ENCODE data around the gene TOGARAM1. TPM values are rescaled to one million over a fixed set of nuclear protein-coding genes. Genes with fewer than 3 reads are reported as not detected.

The TOGARAM1 gene
- polyA plus RNA-seq, 1 of the 3 experiments (the other 2 are of a cell fraction): 2.1 TPM

GRCh38 chr14:44952391-44953110 is 9.4 kb upstream of the TOGARAM1 start:
- no peak overlapping the region for H3K27ac ChIP-seq (ENCODE audit: low read depth in 2 of 2, low read length in 1 of 2)
- no peak overlapping the region for H3K4me3 ChIP-seq (ENCODE audit: low read depth in 2 of 2, low read length in 1 of 2)
- H3K4me2 ChIP-seq: no peak overlapping the region
- peaks cover 4% of the 10 kb centered on the region; the same call in 1 of the 2 replicates for H4K20me1 ChIP-seq (ENCODE audit: insufficient read depth)
- ChIA-PET CTCF (no interaction called here), POLR2A (no interaction called here)
- H3K27me3 ChIP-seq (ENCODE audit: insufficient read depth): no peaks in the 10 kb centered on the region
- no peak overlapping the region for H3K9ac ChIP-seq
- no peaks in the 10 kb centered on the region for H3K4me1 ChIP-seq (ENCODE audit: control insufficient read depth in 1 of 2, insufficient read depth in 2 of 2, low read depth in 1 of 2, low read length in 1 of 2)
- H3K36me3 ChIP-seq (replicated peaks in 1 of 2; ENCODE audit: control insufficient read depth in 1 of 2, insufficient read depth in 2 of 2, low read length in 1 of 2): no peaks in the 10 kb centered on the region
- H2AFZ ChIP-seq (ENCODE audit: low read depth): no peak overlapping the region
- no peak for DNase-seq
- WGBS (ENCODE audit: low lambda C conversion rate): 91% methylated on average over 4 of the region's 4 CpGs
- peaks cover 53% of the 10 kb centered on the region for H3K79me2 ChIP-seq (ENCODE audit: insufficient read depth)
- no peaks in the 10 kb centered on the region for H3K9me3 ChIP-seq
- TF ChIP-seq USF2 (IDR thresholded peaks at IDR 0.05; ENCODE audit: borderline replicate concordance, low read depth, low read length) (no peak), MEF2A (IDR thresholded peaks at IDR 0.05; ENCODE audit: borderline replicate concordance, low read depth) (no peak), ELF1 (IDR thresholded peaks at IDR 0.05) (no peak), RFX5 (IDR thresholded peaks at IDR 0.05; ENCODE audit: low read length) (no peak), FOXM1 (IDR thresholded peaks at IDR 0.05; ENCODE audit: low read depth) (no peak), EP300 (IDR thresholded peaks at IDR 0.05; ENCODE audit: borderline replicate concordance in 1 of 2, low read depth in 1 of 2, low read length in 1 of 2) (no peak)
- TF ChIP-seq, protein P1, sequence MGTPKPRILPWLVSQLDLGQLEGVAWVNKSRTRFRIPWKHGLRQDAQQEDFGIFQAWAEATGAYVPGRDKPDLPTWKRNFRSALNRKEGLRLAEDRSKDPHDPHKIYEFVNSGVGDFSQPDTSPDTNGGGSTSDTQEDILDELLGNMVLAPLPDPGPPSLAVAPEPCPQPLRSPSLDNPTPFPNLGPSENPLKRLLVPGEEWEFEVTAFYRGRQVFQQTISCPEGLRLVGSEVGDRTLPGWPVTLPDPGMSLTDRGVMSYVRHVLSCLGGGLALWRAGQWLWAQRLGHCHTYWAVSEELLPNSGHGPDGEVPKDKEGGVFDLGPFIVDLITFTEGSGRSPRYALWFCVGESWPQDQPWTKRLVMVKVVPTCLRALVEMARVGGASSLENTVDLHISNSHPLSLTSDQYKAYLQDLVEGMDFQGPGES (IDR thresholded peaks at IDR 0.05; ENCODE audit: low read depth, low read length): no peak
- TF ChIP-seq, protein P2, sequence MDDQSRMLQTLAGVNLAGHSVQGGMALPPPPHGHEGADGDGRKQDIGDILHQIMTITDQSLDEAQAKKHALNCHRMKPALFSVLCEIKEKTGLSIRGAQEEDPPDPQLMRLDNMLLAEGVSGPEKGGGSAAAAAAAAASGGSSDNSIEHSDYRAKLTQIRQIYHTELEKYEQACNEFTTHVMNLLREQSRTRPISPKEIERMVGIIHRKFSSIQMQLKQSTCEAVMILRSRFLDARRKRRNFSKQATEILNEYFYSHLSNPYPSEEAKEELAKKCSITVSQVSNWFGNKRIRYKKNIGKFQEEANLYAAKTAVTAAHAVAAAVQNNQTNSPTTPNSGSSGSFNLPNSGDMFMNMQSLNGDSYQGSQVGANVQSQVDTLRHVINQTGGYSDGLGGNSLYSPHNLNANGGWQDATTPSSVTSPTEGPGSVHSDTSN (IDR thresholded peaks at IDR 0.05): no peak
- no peaks in the 10 kb centered on the region for H3K9me2 ChIP-seq
- no peaks in the 10 kb centered on the region for H3F3A ChIP-seq (replicated peaks; ENCODE audit: insufficient read depth)

DNA sequence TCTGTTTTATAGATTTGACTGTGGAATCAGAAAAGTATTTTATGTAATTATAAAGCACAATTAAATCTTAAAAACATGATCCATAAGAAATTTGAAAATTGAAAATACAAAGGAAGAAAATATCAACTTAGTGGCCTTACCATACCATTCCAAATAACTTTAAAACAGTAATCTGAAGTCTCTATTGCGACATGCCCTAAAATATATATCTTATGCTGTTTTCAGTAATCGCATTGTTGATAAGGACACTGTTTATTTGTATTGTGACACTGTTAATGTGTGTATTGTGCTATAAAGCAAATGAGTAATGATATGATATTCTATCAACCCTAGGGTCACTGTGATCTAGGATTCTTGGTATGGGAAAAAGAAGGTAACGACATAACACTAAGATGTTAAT is 7.2 kb upstream of the TOGARAM1 start:
- Histone ChIP-seq H3K9ac (no peak overlapping the region), H3K4me1 (ENCODE audit: control insufficient read depth in 1 of 2, insufficient read depth in 2 of 2, low read depth in 1 of 2, low read length in 1 of 2) (no peaks in the 10 kb centered on the region; a peak in 2 of 4 replicates), H3K9me3 (no peaks in the 10 kb centered on the region), H4K20me1 (ENCODE audit: insufficient read depth) (peaks cover 6% of the 10 kb centered on the region; the same call in 1 of the 2 replicates), H3K4me2 (no peak overlapping the region), H3K79me2 (ENCODE audit: insufficient read depth) (peaks cover 61% of the 10 kb centered on the region), H3K27me3 (ENCODE audit: insufficient read depth) (no peaks in the 10 kb centered on the region), H3K4me3 (ENCODE audit: low read depth in 2 of 2, low read length in 1 of 2) (no peak overlapping the region), H2AFZ (ENCODE audit: low read depth) (no peak overlapping the region), H3F3A (replicated peaks; ENCODE audit: insufficient read depth) (no peaks in the 10 kb centered on the region), H3K36me3 (replicated peaks in 1 of 2; ENCODE audit: control insufficient read depth in 1 of 2, insufficient read depth in 2 of 2, low read length in 1 of 2) (no peaks in the 10 kb centered on the region), H3K9me2 (no peaks in the 10 kb centered on the region), H3K27ac (ENCODE audit: low read depth in 2 of 2, low read length in 1 of 2) (no peak overlapping the region)
- TF ChIP-seq SIN3A (IDR thresholded peaks at IDR 0.05; ENCODE audit: borderline replicate concordance, low read depth, low read length) (no peak), FOXJ3 (CRISPR knock-in tag; IDR thresholded peaks at IDR 0.05) (no peak), TCF12 (IDR thresholded peaks at IDR 0.05) (no peak), USF2 (IDR thresholded peaks at IDR 0.05; ENCODE audit: borderline replicate concordance, low read depth, low read length) (no peak), JUND (IDR thresholded peaks at IDR 0.05) (no peak), MEF2A (IDR thresholded peaks at IDR 0.05; ENCODE audit: borderline replicate concordance, low read depth) (no peak)
- TF ChIP-seq, protein P1 (IDR thresholded peaks at IDR 0.05; ENCODE audit: low read depth, low read length): no peak
- TF ChIP-seq, protein P3, sequence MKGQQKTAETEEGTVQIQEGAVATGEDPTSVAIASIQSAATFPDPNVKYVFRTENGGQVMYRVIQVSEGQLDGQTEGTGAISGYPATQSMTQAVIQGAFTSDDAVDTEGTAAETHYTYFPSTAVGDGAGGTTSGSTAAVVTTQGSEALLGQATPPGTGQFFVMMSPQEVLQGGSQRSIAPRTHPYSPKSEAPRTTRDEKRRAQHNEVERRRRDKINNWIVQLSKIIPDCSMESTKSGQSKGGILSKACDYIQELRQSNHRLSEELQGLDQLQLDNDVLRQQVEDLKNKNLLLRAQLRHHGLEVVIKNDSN (IDR thresholded peaks at IDR 0.05; ENCODE audit: borderline replicate concordance, low read depth): no peak
- TF ChIP-seq, protein P2 (IDR thresholded peaks at IDR 0.05): no peak
- DNase-seq: no peak
- ChIA-PET CTCF (no interaction called here), POLR2A (no interaction called here)
- 97% methylated on average over 3 of the region's 3 CpGs for WGBS (ENCODE audit: low lambda C conversion rate)
